ENCODE data around the gene ELANE. TPM values are rescaled to one million over a fixed set of nuclear protein-coding genes. Genes with fewer than 3 reads are reported as not detected.

Gene ELANE
- total and polyA plus RNA-seq, 7 donors = 0.64 to 3.6 (median 1.8) TPM; not detected in 3

GRCh38 chr19:807627-808422 is 44.3 kb upstream of the ELANE start:
- DNase-seq = no peak
- no peak overlapping the region for H3K4me3 ChIP-seq
- H3K27ac ChIP-seq = no peak overlapping the region
- no peaks in the 10 kb centered on the region for H3K9me3 ChIP-seq
- H3K27me3 ChIP-seq = no peaks in the 10 kb centered on the region
- TF ChIP-seq POLR2AphosphoS5 (IDR thresholded peaks at IDR 0.05) = no peak
- no peak for TF ChIP-seq EP300 (IDR thresholded peaks at IDR 0.05)
- TF ChIP-seq CTCF (IDR thresholded peaks at IDR 0.05) = no peak
- no peak for TF ChIP-seq POLR2A (IDR thresholded peaks at IDR 0.05)
- intact Hi-C loops (cut with DNase I) = no loop called here
- WGBS, 2 donors = 90 to 93% methylated on average over 44 of the region's 44 CpGs
- peaks cover 61 to 91% (median 83%) of the 10 kb centered on the region in 4 donors for H3K36me3 ChIP-seq
- peaks cover 0 to 13% (median 9%) of the 10 kb centered on the region in 4 donors for H3K4me1 ChIP-seq

GRCh38 chr19:808423-808775 is 43.7 kb upstream of the ELANE start:
- 92 to 94% methylated on average over 26 of the region's 26 CpGs for WGBS, 2 donors
- intact Hi-C loops (cut with DNase I) = no loop called here
- TF ChIP-seq POLR2A (IDR thresholded peaks at IDR 0.05) (no peak), POLR2AphosphoS5 (IDR thresholded peaks at IDR 0.05) (no peak), EP300 (IDR thresholded peaks at IDR 0.05) (no peak), CTCF (IDR thresholded peaks at IDR 0.05) (no peak)
- Histone ChIP-seq H3K9me3 (no peaks in the 10 kb centered on the region), H3K4me3 (no peak overlapping the region), H3K36me3 (peaks cover 61 to 95% (median 86%) of the 10 kb centered on the region in 4 donors), H3K27me3 (no peaks in the 10 kb centered on the region), H3K4me1 (peaks cover 0 to 8% (median 3%) of the 10 kb centered on the region in 4 donors), H3K27ac (no peak overlapping the region)
- no peak for DNase-seq

- no peak overlapping the region for H3K27ac ChIP-seq
- 85 to 89% methylated on average over 30 of the region's 30 CpGs for WGBS, 2 donors
- no peaks in the 10 kb centered on the region for H3K9me3 ChIP-seq
- no peak for TF ChIP-seq EP300 (IDR thresholded peaks at IDR 0.05)
- TF ChIP-seq POLR2A (IDR thresholded peaks at IDR 0.05) = no peak
- no peak for TF ChIP-seq CTCF (IDR thresholded peaks at IDR 0.05)
- no peak for TF ChIP-seq POLR2AphosphoS5 (IDR thresholded peaks at IDR 0.05)
- H3K27me3 ChIP-seq = no peaks in the 10 kb centered on the region
- intact Hi-C loops (cut with DNase I) = no loop called here
- no peaks in the 10 kb centered on the region for H3K4me1 ChIP-seq
- no peak overlapping the region for H3K4me3 ChIP-seq
- H3K36me3 ChIP-seq = peaks cover 56 to 79% (median 72%) of the 10 kb centered on the region in 4 donors
- DNase-seq = no peak
Measured at GRCh38 chr19:810077-810855, 41.8 kb upstream of the ELANE start.

- Histone ChIP-seq H3K4me1 (no peaks in the 10 kb centered on the region), H3K4me3 (no peak overlapping the region), H3K27me3 (no peaks in the 10 kb centered on the region), H3K27ac (no peak overlapping the region), H3K36me3 (peaks cover 48 to 72% (median 65%) of the 10 kb centered on the region in 4 donors), H3K9me3 (no peaks in the 10 kb centered on the region)
- TF ChIP-seq POLR2A (IDR thresholded peaks at IDR 0.05) = no peak
- no peak for TF ChIP-seq EP300 (IDR thresholded peaks at IDR 0.05)
- no peak for TF ChIP-seq POLR2AphosphoS5 (IDR thresholded peaks at IDR 0.05)
- TF ChIP-seq CTCF (IDR thresholded peaks at IDR 0.05) = no peak
- intact Hi-C loops (cut with DNase I) = no loop called here
- 85 to 89% methylated on average over 25 of the region's 25 CpGs for WGBS, 2 donors
- no peak for DNase-seq
Measured at GRCh38 chr19:810883-811489, 41.1 kb upstream of the ELANE start.

Data from sigmoid colon (tissue), 7 donors.